ENCODE data around the gene MPST.

The MPST gene

GRCh38 chr22:37016134-37016910 is 3.2 kb upstream of the MPST start:
- TF ChIP-seq CTCF (conservative IDR thresholded peaks at IDR 0.05; ENCODE audit: low read length) (no peak), EZH2phosphoT487 (IDR thresholded peaks at IDR 0.05; ENCODE audit: borderline replicate concordance) (no peak)
- Histone ChIP-seq H3K79me2 (ENCODE audit: insufficient read depth, low read length) (peaks cover 51% of the 10 kb centered on the region), H4K20me1 (ENCODE audit: insufficient read depth, low read length, poor library complexity, severe bottlenecking) (peaks cover 25% of the 10 kb centered on the region), H3K27me3 (ENCODE audit: insufficient read depth, low read length, poor library complexity, severe bottlenecking) (peaks cover 5% of the 10 kb centered on the region), H3K9ac (ENCODE audit: low read depth, low read length, poor library complexity, severe bottlenecking) (peak overlapping the region; percentile 97), H3K4me1 (ENCODE audit: insufficient read depth, low read length, poor library complexity, severe bottlenecking) (peaks cover 30% of the 10 kb centered on the region), H2AFZ (ENCODE audit: low read length) (no peak overlapping the region), H3K4me2 (ENCODE audit: low read depth, low read length, poor library complexity, severe bottlenecking) (peak overlapping the region; percentile 88), H3K9me3 (ENCODE audit: insufficient read depth, low read depth, low read length) (no peaks in the 10 kb centered on the region), H3K36me3 (ENCODE audit: insufficient read depth, low read length) (no peaks in the 10 kb centered on the region), H3F3A (ENCODE audit: low read depth) (no peaks in the 10 kb centered on the region), H3K9me2 (replicated peaks; ENCODE audit: low read depth, low read length) (no peaks in the 10 kb centered on the region), H3K4me3 (ENCODE audit: low read length, poor library complexity, severe bottlenecking) (peak overlapping the region; percentile 95)

GRCh38 chr22:37017356-37017755 is 2.2 kb upstream of the MPST start:
- Histone ChIP-seq H3F3A (ENCODE audit: low read depth) (no peaks in the 10 kb centered on the region), H3K27me3 (ENCODE audit: insufficient read depth, low read length, poor library complexity, severe bottlenecking) (peaks cover 5% of the 10 kb centered on the region), H3K9me3 (ENCODE audit: insufficient read depth, low read depth, low read length) (no peaks in the 10 kb centered on the region), H3K9ac (ENCODE audit: low read depth, low read length, poor library complexity, severe bottlenecking) (peak overlapping the region; percentile 97), H3K4me1 (ENCODE audit: insufficient read depth, low read length, poor library complexity, severe bottlenecking) (peaks cover 37% of the 10 kb centered on the region), H3K4me2 (ENCODE audit: low read depth, low read length, poor library complexity, severe bottlenecking) (peak overlapping the region; percentile 88), H3K79me2 (ENCODE audit: insufficient read depth, low read length) (peaks cover 60% of the 10 kb centered on the region), H3K36me3 (ENCODE audit: insufficient read depth, low read length) (no peaks in the 10 kb centered on the region), H3K4me3 (ENCODE audit: low read length, poor library complexity, severe bottlenecking) (peak overlapping the region; percentile 95), H3K9me2 (replicated peaks; ENCODE audit: low read depth, low read length) (no peaks in the 10 kb centered on the region), H2AFZ (ENCODE audit: low read length) (no peak overlapping the region), H4K20me1 (ENCODE audit: insufficient read depth, low read length, poor library complexity, severe bottlenecking) (peaks cover 28% of the 10 kb centered on the region)
- no peak for TF ChIP-seq EZH2phosphoT487 (IDR thresholded peaks at IDR 0.05; ENCODE audit: borderline replicate concordance)
- no peak for TF ChIP-seq CTCF (conservative IDR thresholded peaks at IDR 0.05; ENCODE audit: low read length)

GRCh38 chr22:37018086-37018814 is 1.3 kb upstream of the MPST start:
- H3K4me2 ChIP-seq (ENCODE audit: low read depth, low read length, poor library complexity, severe bottlenecking), result peak overlapping the region; percentile 88
- H4K20me1 ChIP-seq (ENCODE audit: insufficient read depth, low read length, poor library complexity, severe bottlenecking), result peaks cover 35% of the 10 kb centered on the region
- H2AFZ ChIP-seq (ENCODE audit: low read length), result peak overlapping the region; percentile 78; the same call in 1 of the 2 replicates
- peaks cover 42% of the 10 kb centered on the region for H3K4me1 ChIP-seq (ENCODE audit: insufficient read depth, low read length, poor library complexity, severe bottlenecking)
- H3K9ac ChIP-seq (ENCODE audit: low read depth, low read length, poor library complexity, severe bottlenecking), result peak overlapping the region; percentile 97
- peaks cover 5% of the 10 kb centered on the region for H3K27me3 ChIP-seq (ENCODE audit: insufficient read depth, low read length, poor library complexity, severe bottlenecking)
- H3K36me3 ChIP-seq (ENCODE audit: insufficient read depth, low read length), result no peaks in the 10 kb centered on the region
- H3K79me2 ChIP-seq (ENCODE audit: insufficient read depth, low read length), result peaks cover 69% of the 10 kb centered on the region
- H3K4me3 ChIP-seq (ENCODE audit: low read length, poor library complexity, severe bottlenecking), result peak overlapping the region; percentile 95
- no peaks in the 10 kb centered on the region for H3K9me3 ChIP-seq (ENCODE audit: insufficient read depth, low read depth, low read length)
- H3K9me2 ChIP-seq (replicated peaks; ENCODE audit: low read depth, low read length), result no peaks in the 10 kb centered on the region
- no peaks in the 10 kb centered on the region for H3F3A ChIP-seq (ENCODE audit: low read depth)
- no peak for TF ChIP-seq EZH2phosphoT487 (IDR thresholded peaks at IDR 0.05; ENCODE audit: borderline replicate concordance)
- no peak for TF ChIP-seq CTCF (conservative IDR thresholded peaks at IDR 0.05; ENCODE audit: low read length)

Data from Loucy (cell line).